GM12878 (cell line): ENCODE measurements around the gene DUOX2. TPM values are rescaled to one million over a fixed set of nuclear protein-coding genes. Genes with fewer than 3 reads are reported as not detected.

ENCODE experiments used
- ATAC-seq: fragments of 200-7000 bp; cut with Tn5 transposase; 3 replicates; pipeline ENCODE4 v1.9.1; 2020; ENCODE audit warnings: mild to moderate bottlenecking, moderate library complexity
- BruUV-seq: library from RNA; stranded (reverse); fragments of 400-500 nt; replicated peaks from 2 replicates; lab custom pipeline; 2021; lab: Mats Ljungman, UMichigan
- CTCF ChIA-PET: fragments of 300-600 bp; sonication (Branson Sonifier 250); formaldehyde crosslinking; extraction: SDS; loops from one replicate; lab custom pipeline; 2021; ENCODE audit warnings: inconsistent platforms; lab: Yijun Ruan, JAX
- POLR2A ChIA-PET: fragments of 350-600 bp; formaldehyde crosslinking; extraction: SDS; loops from one replicate; lab custom pipeline; 2021; ENCODE audit warnings: inconsistent platforms; lab: Charles Lee
- RAD21 ChIA-PET: fragments of 300-600 bp; sonication (Branson Sonifier 250); formaldehyde crosslinking; loops from one replicate; lab custom pipeline; 2023; ENCODE audit warnings: antibody characterized with exemption; ENCODE audit not compliant: unreplicated experiment; lab: Charles Lee
- SMC1A ChIA-PET: fragments of 300-600 bp; sonication (Branson Sonifier 250); formaldehyde crosslinking; loops from one replicate; lab custom pipeline; 2023; ENCODE audit not compliant: unreplicated experiment, uncharacterized antibody; lab: Charles Lee
- DNase-seq: peaks from one replicate; pipeline ENCODE4 v3.0.0-alpha.2; 2011; ENCODE audit warnings: low read depth, low spot score
- FAIRE-seq: peaks from 3 replicates; lab custom pipeline; 2011; peaks lifted over from hg19 to GRCh38; lab: Jason Lieb, UNC
- H2AFZ ChIP-seq: 2 replicates; pipeline ENCODE4 v1.6.0; 2011; ENCODE audit warnings: low read depth, low read length, control low read depth; ENCODE audit not compliant: control insufficient read depth
- H3K27ac ChIP-seq: 2 replicates; pipeline ENCODE4 v1.5.1; 2011; ENCODE audit warnings: control low read depth; ENCODE audit not compliant: control insufficient read depth, insufficient read depth
- H3K27me3 ChIP-seq, 2 experiments: replicated peaks in 1 of 2; 2 replicates each; pipeline versions ENCODE4 v1.6.0 to v1.6.1; 2011; ENCODE audit warnings: low read length in 1 of 2; ENCODE audit not compliant: control insufficient read depth in 2 of 2, insufficient read depth in 2 of 2
- H3K36me3 ChIP-seq, 2 experiments: 2 replicates each; pipeline ENCODE4 v1.5.1; 2011; ENCODE audit warnings: low read length in 1 of 2; ENCODE audit not compliant: control insufficient read depth in 2 of 2, insufficient read depth in 2 of 2
- H3K4me1 ChIP-seq: 2 replicates; pipeline ENCODE4 v1.6.1; 2011; ENCODE audit warnings: mild to moderate bottlenecking, low read length, moderate library complexity, mixed read lengths; ENCODE audit not compliant: control insufficient read depth, insufficient read depth
- H3K4me2 ChIP-seq: 2 replicates; pipeline ENCODE4 v1.6.0; 2011; ENCODE audit warnings: control low read depth; ENCODE audit not compliant: control insufficient read depth, insufficient read depth
- H3K4me3 ChIP-seq: fragments of 200-600 bp; sonication (generic); 2 replicates; pipeline ENCODE4 v1.5.1; 2016
- H3K79me2 ChIP-seq: 2 replicates; pipeline ENCODE4 v1.6.0; 2011; ENCODE audit warnings: low read length; ENCODE audit not compliant: control insufficient read depth, insufficient read depth
- H3K9ac ChIP-seq: 2 replicates; pipeline ENCODE4 v1.8.0; 2011; ENCODE audit warnings: low read length, control low read depth, mixed read lengths; ENCODE audit not compliant: control insufficient read depth, insufficient read depth
- H3K9me3 ChIP-seq: replicated peaks from 3 replicates; pipeline ENCODE4 v1.5.1; 2011; ENCODE audit warnings: mild to moderate bottlenecking, low read length; ENCODE audit not compliant: control insufficient read depth, insufficient read depth
- H4K20me1 ChIP-seq: 2 replicates; pipeline ENCODE4 v1.6.0; 2011; ENCODE audit not compliant: control insufficient read depth, insufficient read depth
- FOS ChIP-seq: IDR thresholded peaks from 3 replicates; pipeline ENCODE4 v1.6.1; 2011; ENCODE audit warnings: borderline replicate concordance; ENCODE audit not compliant: insufficient read length; ENCODE audit errors: extremely low read depth
- NR2C2 ChIP-seq: IDR thresholded peaks from 2 replicates; pipeline ENCODE4 v1.6.1; 2011; ENCODE audit warnings: borderline replicate concordance, low read depth; ENCODE audit not compliant: control insufficient read depth, insufficient read length
- RFX5 ChIP-seq: IDR thresholded peaks from 2 replicates; pipeline ENCODE4 v1.6.1; 2011; ENCODE audit warnings: low read depth, low read length, improper control_type of control experiment
- ZNF384 ChIP-seq: IDR thresholded peaks from 2 replicates; pipeline ENCODE4 v1.6.1; 2012; ENCODE audit warnings: low read depth, mild to moderate bottlenecking, low read length, improper control_type of control experiment, borderline replicate concordance
- ZNF687 ChIP-seq: fragments of 450-650 bp; IDR thresholded peaks from 2 replicates; pipeline ENCODE4 v1.6.1; 2017; ENCODE audit warnings: mild to moderate bottlenecking, moderate library complexity
- WGBS: methylation state at CpG from one replicate; pipeline ENCODE4 v1.1.6; 2016; ENCODE audit warnings: low lambda C conversion rate; ENCODE audit not compliant: insufficient replicate concordance, insufficient coverage; ENCODE audit errors: missing lambda C conversion rate; 5-methylcytosine and 5-hydroxymethylcytosine counted together
- in situ Hi-C: fragments of 300-500 bp; cut with MboI; formaldehyde crosslinking; loops from 9 replicates; pipeline ENCODE4 v1.14.3; 2018; ENCODE audit warnings: mixed read lengths
- intact Hi-C: fragments of 100-400 bp; cut with micrococcal nuclease; formaldehyde crosslinking; loops from one replicate; pipeline ENCODE4 v1.14.2; 2022; ENCODE audit not compliant: unreplicated experiment
- polyA plus RNA-seq, 11 experiments: library from polyadenylated mRNA; depleted of rRNA in 4 of 11; unstranded in 6 of 11; stranded (reverse) in 5 of 11; fragments of >200 nt; fragmentation: Nextera tagmentation in 4 of 11; fragmentation: Illumina TruSeq in 1 of 11; extraction: Ambion mirVana in 4 of 11; extraction: Trizol in 1 of 11; gene quantifications; 1 replicate in 1 of 11; 2 replicates in 10 of 11; pipeline versions ENCODE4 v1.2.1 to v1.2.3, GENCODE V29; 2011 to 2016; ENCODE audit warnings: inconsistent platforms in 2 of 11, missing spikeins in 2 of 11, low read depth in 1 of 11
- total RNA-seq, 4 experiments: library from RNA; depleted of rRNA in 3 of 4; stranded (reverse); fragments of >200 nt in 3 of 4; fragmentation: Illumina TruSeq in 1 of 4; extraction: Trizol in 1 of 4; gene quantifications; 2 replicates each; pipeline versions ENCODE4 v1.2.1 to v1.2.3, GENCODE V29; 2013 to 2021

Gene DUOX2
- total and polyA plus RNA-seq, 10 of the 15 experiments (the other 5 are each of a cell fraction or from before 2014, with no cell fraction given): 0.05 TPM; not detected in 9

DNA sequence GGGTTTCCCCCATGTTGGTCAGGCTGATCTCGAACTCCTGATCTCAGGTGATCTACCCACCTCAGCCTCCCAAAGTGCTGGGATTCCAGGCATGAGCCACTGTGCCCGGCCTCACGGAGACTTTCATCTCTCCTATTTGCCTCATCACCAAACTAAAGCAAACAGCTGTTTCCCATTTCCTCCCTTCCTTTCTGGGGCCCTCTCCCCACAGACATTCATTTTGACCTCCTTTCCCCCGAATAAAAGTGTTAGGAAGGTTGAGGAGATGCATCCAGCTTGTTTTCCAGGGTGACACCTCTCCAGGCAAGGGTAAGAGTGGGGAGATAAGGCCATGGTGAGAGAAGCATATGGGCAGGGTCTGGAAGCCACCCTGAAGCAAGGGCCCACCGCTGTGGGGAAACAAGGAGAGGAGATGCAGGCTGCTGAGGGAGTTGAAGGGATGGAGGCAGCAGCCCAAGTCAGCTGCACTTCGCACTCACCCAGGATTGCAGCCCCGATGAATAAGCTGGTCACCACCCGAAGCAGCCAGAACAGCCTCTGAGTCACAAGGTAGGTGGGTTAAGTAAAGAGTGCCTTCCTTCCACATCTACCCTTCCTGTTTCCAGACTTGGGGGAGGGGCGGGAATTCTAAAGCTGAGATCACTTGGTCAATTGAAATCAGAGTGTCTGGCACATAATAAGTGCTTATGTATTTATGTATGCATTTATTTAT is 7.9 kb upstream of the DUOX2 start:
- intact Hi-C loops: loop anchor here (10.0 kb wide), 1 partner anchor 147 kb away; no protein-coding TSS in a partner anchor
- no peak overlapping the region for H3K4me2 ChIP-seq
- WGBS: 39% methylated on average over 8 of the region's 9 CpGs
- no peak overlapping the region for H3K4me3 ChIP-seq
- no peak overlapping the region for H3K9ac ChIP-seq
- no peaks in the 10 kb centered on the region for H3K4me1 ChIP-seq
- CTCF ChIA-PET: interaction anchor here (0.9 to 2.1 kb wide), 6 partner anchors 9 to 73 kb away, joined by 3 to 6 read pairs (median 4); partner anchors contain the start of gene DUOX1
- peaks cover 3 to 4% of the 10 kb centered on the region in 2 experiments for H3K27me3 ChIP-seq
- no peak for ATAC-seq
- FAIRE-seq: no peak
- no peaks in the 10 kb centered on the region for H3K9me3 ChIP-seq
- SMC1A ChIA-PET: interaction anchor here (0.6 kb wide), 1 partner anchor 10 kb away, joined by 3 read pairs; no protein-coding TSS in a partner anchor
- H4K20me1 ChIP-seq: no peaks in the 10 kb centered on the region
- no peaks in the 10 kb centered on the region for H3K36me3 ChIP-seq
- no peak for DNase-seq
- POLR2A ChIA-PET: no interaction called here
- no peak overlapping the region for H3K27ac ChIP-seq
- RAD21 ChIA-PET: no interaction called here
- in situ Hi-C loops: no loop called here
- TF ChIP-seq ZNF687 (no peak), ZNF384 (no peak), FOS (no peak), NR2C2 (no peak), RFX5 (no peak)
- H3K79me2 ChIP-seq: no peaks in the 10 kb centered on the region
- BruUV-seq: no TSS peak
- H2AFZ ChIP-seq: no peak overlapping the region
